Thyroid gland (tissue), 4 donors: ENCODE measurements around the gene ZNF14.

Source experiments
- CTCF ChIP-seq, 6 experiments: fragments of 200-600 bp in 3 of 6; fragments of 450-650 bp in 3 of 6; sonication (generic) in 3 of 6; IDR thresholded peaks; one replicate each; pipeline ENCODE4 v1.5.1; 2016 to 2019; ENCODE audit warnings: antibody characterized with exemption in 6 of 6, mild to moderate bottlenecking in 2 of 6, inconsistent platforms in 1 of 6, moderate library complexity in 1 of 6
- POLR2A ChIP-seq, 2 donors: fragments of 450-650 bp; IDR thresholded peaks; one replicate each; pipeline ENCODE4 v1.6.1; 2017; ENCODE audit warnings: antibody characterized with exemption in 2 of 2, mild to moderate bottlenecking in 2 of 2, moderate library complexity in 1 of 2

- TF ChIP-seq CTCF (IDR thresholded peaks at IDR 0.05) (no peak), POLR2A (IDR thresholded peaks at IDR 0.05) (no peak)
Observed at GRCh38 chr19:19778666-19779065, 45.8 kb upstream of the ZNF14 start.
